ENCODE data around the gene DCAF4L1.

Gene DCAF4L1

DNA sequence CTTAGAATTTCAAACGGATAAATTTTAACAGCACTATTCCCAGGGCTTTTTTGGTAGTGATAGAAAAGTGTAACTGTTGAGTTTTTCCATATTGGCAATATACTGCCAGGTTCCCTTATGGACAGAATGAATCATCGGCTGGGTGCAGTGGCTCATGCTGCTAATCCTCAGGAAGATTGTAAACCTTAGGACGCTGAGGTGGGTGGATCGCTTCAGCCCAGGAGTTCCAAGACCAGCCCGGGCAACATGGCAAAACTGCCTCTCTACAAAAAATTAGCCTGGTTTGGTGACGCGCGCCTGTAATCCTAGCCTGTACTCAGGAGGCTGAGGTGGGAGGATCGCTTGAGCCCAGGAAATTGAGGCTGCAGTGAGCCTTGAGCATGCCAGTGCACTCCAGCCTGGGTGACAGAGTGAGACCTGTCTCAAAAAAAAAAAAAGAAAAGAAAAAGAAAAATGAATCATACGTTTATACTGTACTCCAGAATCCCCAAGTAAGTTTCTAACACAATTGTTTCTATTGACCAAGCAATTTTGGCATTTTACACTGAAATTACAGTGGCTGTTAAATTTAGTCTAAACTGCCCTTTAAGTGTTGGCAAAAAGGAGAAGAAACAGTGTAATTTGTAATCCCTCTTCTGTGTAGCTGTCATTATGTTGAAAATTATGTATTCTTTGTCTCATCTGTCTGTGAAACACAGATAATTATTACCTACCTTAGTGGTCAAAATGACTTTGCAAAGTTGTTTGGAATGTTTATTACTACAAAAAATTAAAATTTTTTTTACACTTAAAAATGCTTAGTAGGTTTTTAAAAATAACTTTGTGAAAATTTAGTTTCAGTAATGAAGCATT lies 10.6 kb downstream of the DCAF4L1 start:
- no peak for DNase-seq

GRCh38 chr4:41992967-41993857 lies 11.7 kb downstream of the DCAF4L1 start:
- no peak for DNase-seq

DNA sequence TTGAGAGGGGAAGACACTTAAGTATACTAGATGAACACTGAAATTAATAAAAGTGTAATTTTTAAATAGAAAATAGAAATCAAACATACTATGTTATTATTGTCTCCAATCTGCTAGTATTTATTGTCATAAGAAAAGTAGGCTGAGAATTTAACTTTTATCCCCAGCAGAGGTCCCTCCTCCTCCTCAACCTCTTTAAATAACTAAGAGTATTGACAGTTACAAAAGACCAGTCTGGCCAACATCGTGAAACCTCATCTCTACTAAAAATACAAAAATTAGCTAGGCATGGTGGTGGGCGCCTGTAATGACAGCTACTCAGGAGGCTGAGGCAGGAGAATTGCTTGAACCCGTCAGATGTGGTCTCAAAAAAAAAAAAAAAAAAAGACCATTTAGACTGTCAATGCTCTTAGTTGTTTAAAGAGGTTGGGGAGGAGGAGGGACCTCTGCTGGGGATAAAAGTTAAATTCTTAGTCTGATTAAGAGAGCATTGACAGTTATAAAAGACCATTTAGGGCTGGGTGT lies 13.0 kb downstream of the DCAF4L1 start:
- DNase-seq = no peak

GRCh38 chr4:41998019-41998418 lies 16.5 kb downstream of the DCAF4L1 start:
- DNase-seq = no peak

GRCh38 chr4:41999321-41999720 lies 17.8 kb downstream of the DCAF4L1 start:
- DNase-seq = no peak

DNA sequence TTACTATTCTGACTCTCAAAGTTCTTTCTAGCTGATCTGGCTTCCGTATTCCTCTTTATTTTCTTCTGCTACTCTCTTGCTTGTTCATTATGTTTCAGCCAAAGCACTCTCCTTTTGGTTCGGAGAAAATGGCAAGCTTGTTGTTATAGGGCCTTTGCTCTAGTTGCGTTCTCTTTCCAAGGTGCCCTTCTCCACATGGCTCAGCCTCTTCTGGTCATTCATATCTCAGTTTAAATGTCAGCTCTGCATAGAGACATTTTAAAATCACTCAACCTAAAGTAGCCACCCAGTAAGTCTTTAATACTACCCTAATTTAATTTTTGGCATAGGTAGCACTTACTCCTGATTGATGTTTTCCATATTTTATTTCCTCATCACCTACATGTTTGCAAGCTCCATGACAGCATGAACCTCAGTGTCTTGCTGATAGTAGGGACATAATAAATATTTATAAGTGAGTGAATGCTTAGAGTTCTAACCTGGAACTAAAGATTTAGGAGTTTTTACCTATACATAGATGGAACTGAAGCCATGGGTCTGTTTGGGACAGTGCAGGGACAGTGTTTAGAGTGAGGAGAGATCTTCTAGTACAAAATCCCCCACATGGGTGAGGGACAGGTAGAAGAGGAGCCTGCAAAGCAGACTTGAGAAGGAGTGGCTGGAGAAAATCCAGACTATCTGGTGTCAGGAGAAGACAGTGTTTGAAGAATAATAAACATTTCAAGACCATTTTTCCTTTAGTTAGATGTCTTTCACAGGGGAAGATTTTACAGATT lies 26.6 kb downstream of the DCAF4L1 start:
- DNase-seq = no peak

- no peak for DNase-seq
Observed at GRCh38 chr4:42015438-42015837, 33.9 kb downstream of the DCAF4L1 start.

DNA sequence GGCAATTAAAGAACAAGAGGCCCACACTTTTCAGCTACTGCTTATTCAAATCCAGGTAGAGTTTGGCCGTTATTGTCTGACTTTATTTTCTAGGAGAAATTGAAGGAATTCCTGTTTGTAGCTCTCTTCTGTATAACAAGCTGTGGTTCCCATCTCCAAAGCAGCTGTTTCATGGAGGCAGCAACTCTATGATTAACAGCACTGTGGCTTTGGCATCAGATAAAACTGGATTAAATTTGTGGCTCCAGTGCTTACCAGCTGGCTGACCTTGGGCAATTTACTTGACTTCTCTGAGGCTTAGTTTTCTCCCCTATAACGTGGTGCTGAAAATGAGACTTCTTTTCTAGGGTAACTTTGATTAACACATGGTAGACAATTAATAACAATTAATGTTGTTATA lies 36.9 kb downstream of the DCAF4L1 start:
- no peak for DNase-seq

All from activated CD4-positive, alpha-beta T cell treated with anti-CD3 and anti-CD28 coated beads for 4 hours (primary cell).